Mammary epithelial cell (primary cell): Measurements from ENCODE around the gene SFT2D3.

Experiments
- CTCF ChIP-seq, 2 donors: IDR thresholded peaks in 1 of 2; conservative IDR thresholded peaks in 1 of 2; 2 replicates each; pipeline ENCODE4 v1.5.1; 2011 to 2012; ENCODE audit warnings: inconsistent platforms in 2 of 2, low read length in 2 of 2, mild to moderate bottlenecking in 2 of 2, control low read depth in 1 of 2, low read depth in 1 of 2; ENCODE audit not compliant: insufficient read depth in 1 of 2; ENCODE audit errors: extremely low read depth in 1 of 2
- EZH2 ChIP-seq: IDR thresholded peaks from 2 replicates; pipeline ENCODE4 v1.6.1; 2012; ENCODE audit warnings: low read length, inconsistent platforms, borderline replicate concordance

DNA sequence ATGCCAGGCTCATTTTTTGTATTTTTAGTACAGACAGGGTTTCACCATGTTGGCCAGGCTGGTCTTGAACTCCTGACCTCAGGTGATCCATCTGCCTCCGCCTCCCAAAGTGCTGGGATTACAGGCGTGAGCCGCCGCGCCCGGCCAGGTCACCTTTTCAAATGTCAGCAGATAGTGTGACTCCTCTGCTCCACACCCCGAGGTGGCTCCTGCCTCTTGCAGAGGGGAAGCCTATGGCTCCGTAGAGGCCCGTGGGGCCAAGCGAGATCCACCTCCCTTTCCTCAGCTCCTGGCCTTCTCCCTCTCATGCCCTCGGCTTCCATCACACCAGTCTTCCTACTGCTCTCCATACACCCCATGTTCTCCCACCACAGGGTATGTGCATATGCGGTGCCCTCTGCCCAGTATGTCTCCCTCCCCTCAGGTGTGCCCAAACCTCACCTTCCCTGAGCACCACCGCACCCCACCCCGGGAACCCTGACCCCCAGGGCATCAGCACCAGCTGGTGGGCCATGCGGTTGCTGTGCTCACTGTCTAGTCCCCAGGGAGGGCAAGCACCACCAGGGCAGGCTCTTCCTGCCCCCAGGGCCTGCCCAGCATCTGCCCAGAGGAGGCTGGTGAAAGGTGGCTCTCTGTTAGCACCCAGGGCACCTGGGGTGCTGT is 44.6 kb upstream of the SFT2D3 start:
- TF ChIP-seq CTCF (conservative IDR thresholded peaks at IDR 0.05 in 1 of 2, IDR thresholded peaks at IDR 0.05 in 1 of 2; ENCODE audit: extremely low read depth in 1 of 2, insufficient read depth in 1 of 2, low read depth in 1 of 2, low read length in 2 of 2): no peak
- TF ChIP-seq EZH2: no peak
